A673 (cell line): Measurements from ENCODE around the gene FKBP2. TPM values are rescaled to one million over a fixed set of nuclear protein-coding genes. Genes with fewer than 3 reads are reported as not detected.
A peak's percentile ranks its signal among the peaks of the same experiment; 100 is the strongest.

Experiments
- BruUV-seq: library from RNA; stranded (reverse); fragments of 400-500 nt; replicated peaks from 2 replicates; lab custom pipeline; 2021; lab: Mats Ljungman, UMichigan
- CTCF ChIA-PET: fragments of 300-600 bp; sonication (Branson Sonifier 250); formaldehyde crosslinking; loops from one replicate; lab custom pipeline; 2022; ENCODE audit warnings: antibody characterized with exemption; lab: Charles Lee
- POLR2A ChIA-PET: fragments of 300-600 bp; sonication (Branson Sonifier 250); formaldehyde crosslinking; loops from one replicate; lab custom pipeline; 2022; ENCODE audit warnings: antibody characterized with exemption; ENCODE audit not compliant: low non-redundant PET; lab: Charles Lee
- DNase-seq: peaks from one replicate; pipeline ENCODE4 v3.0.0-alpha.2; 2015; ENCODE audit warnings: low spot score
- H3K27ac ChIP-seq: fragments of 200-600 bp; sonication (generic); 2 replicates; pipeline ENCODE4 v1.5.1; 2016; ENCODE audit warnings: mixed run types, low read depth, mild to moderate bottlenecking, mixed read lengths, antibody characterized with exemption, low read length; ENCODE audit not compliant: poor library complexity, severe bottlenecking
- H3K27me3 ChIP-seq: fragments of 200-600 bp; sonication (generic); replicated peaks from 2 replicates; pipeline ENCODE4 v1.6.1; 2017; ENCODE audit warnings: mixed run types, low read depth, mild to moderate bottlenecking, mixed read lengths, antibody characterized with exemption, low read length; ENCODE audit not compliant: insufficient read depth, poor library complexity
- H3K36me3 ChIP-seq: fragments of 200-600 bp; sonication (generic); 2 replicates; pipeline ENCODE4 v1.6.1; 2016; ENCODE audit warnings: mixed run types, mild to moderate bottlenecking, mixed read lengths, antibody characterized with exemption, low read length; ENCODE audit not compliant: insufficient read depth, poor library complexity, severe bottlenecking
- H3K4me1 ChIP-seq: fragments of 200-600 bp; sonication (generic); 2 replicates; pipeline ENCODE4 v1.6.1; 2017; ENCODE audit warnings: mixed run types, mild to moderate bottlenecking, mixed read lengths, antibody characterized with exemption, low read length; ENCODE audit not compliant: insufficient read depth, poor library complexity, severe bottlenecking
- H3K4me3 ChIP-seq: fragments of 200-600 bp; sonication (generic); 2 replicates; pipeline ENCODE4 v1.5.1; 2016; ENCODE audit warnings: low read depth, mixed run types, mild to moderate bottlenecking, mixed read lengths, low read length; ENCODE audit not compliant: poor library complexity, severe bottlenecking
- H3K9me3 ChIP-seq: fragments of 200-600 bp; sonication (generic); 2 replicates; pipeline ENCODE4 v1.6.1; 2016; ENCODE audit warnings: mixed run types, low read depth, mild to moderate bottlenecking, mixed read lengths, antibody characterized with exemption, low read length; ENCODE audit not compliant: poor library complexity, severe bottlenecking
- CTCF ChIP-seq: fragments of 300-800, 200-600 bp; sonication (generic); conservative IDR thresholded peaks from 2 replicates; pipeline ENCODE4 v1.5.1; 2017; ENCODE audit warnings: low read depth, mild to moderate bottlenecking, antibody characterized with exemption, low read length, moderate library complexity, mixed read lengths
- EZH2 ChIP-seq: fragments of 200-600 bp; sonication (generic); IDR thresholded peaks from 2 replicates; pipeline ENCODE4 v1.6.1; 2017; ENCODE audit warnings: borderline replicate concordance, low read depth, mild to moderate bottlenecking, mixed read lengths, antibody characterized with exemption, low read length; ENCODE audit not compliant: poor library complexity, severe bottlenecking
- intact Hi-C: fragments of 100-400 bp; cut with micrococcal nuclease; formaldehyde crosslinking; loops from one replicate; pipeline ENCODE4 v1.10.0; 2022; ENCODE audit not compliant: unreplicated experiment
- total RNA-seq: library from RNA; stranded (reverse); gene quantifications from 2 replicates; pipeline ENCODE4 v1.2.3, GENCODE V29; 2021

Gene FKBP2
- total RNA-seq, 1 experiment from 2014 or later: 57.5 TPM

DNA sequence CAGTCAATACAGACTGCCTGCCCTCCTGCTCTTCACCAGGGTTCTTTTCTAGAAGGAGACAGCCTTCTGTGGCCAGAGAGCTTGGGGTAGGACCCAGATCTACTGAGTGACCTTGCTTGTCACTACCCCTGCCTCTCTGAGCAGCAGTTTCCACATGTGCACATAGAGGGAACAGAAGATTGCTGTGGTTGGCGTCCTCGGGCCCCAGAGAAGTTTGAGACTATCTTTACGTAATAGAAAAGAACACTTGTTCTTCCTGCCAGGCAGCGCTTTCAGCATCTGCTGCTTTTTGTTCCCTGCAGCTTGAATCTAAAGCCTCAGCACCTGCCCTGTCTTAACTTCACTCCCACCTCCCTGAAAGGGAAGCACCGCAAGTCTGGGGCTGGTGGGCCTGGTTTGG, 1.9 kb upstream of the FKBP2 start:
- H3K36me3 ChIP-seq: peaks cover 24% of the 10 kb centered on the region
- H3K9me3 ChIP-seq: no peaks in the 10 kb centered on the region
- no peaks in the 10 kb centered on the region for H3K27me3 ChIP-seq
- H3K4me3 ChIP-seq: no peak overlapping the region
- H3K4me1 ChIP-seq: peaks cover 10% of the 10 kb centered on the region
- BruUV-seq: no TSS peak
- no peak for DNase-seq
- intact Hi-C loops: no loop called here
- POLR2A ChIA-PET: no interaction called here
- CTCF ChIA-PET: no interaction called here
- peak overlapping the region; percentile 13 for H3K27ac ChIP-seq
- no peak for TF ChIP-seq CTCF
- TF ChIP-seq EZH2: no peak

GRCh38 chr11:64239662-64240434, 1.0 kb upstream of the FKBP2 start:
- BruUV-seq: no TSS peak
- Histone ChIP-seq H3K4me3 (peak overlapping the region; percentile 86), H3K4me1 (peaks cover 13% of the 10 kb centered on the region), H3K27ac (peak overlapping the region; percentile 91), H3K9me3 (no peaks in the 10 kb centered on the region), H3K36me3 (peaks cover 27% of the 10 kb centered on the region), H3K27me3 (no peaks in the 10 kb centered on the region)
- TF ChIP-seq EZH2 (no peak), CTCF (no peak)
- ChIA-PET POLR2A (no interaction called here), CTCF (no interaction called here)
- DNase-seq: no peak
- intact Hi-C loops: loop anchor here (2.0 kb wide), 1 partner anchor 65 kb away; the partner anchor contains the start of gene ESRRA

- Histone ChIP-seq H3K27me3 (no peaks in the 10 kb centered on the region), H3K4me1 (peaks cover 9% of the 10 kb centered on the region), H3K9me3 (no peaks in the 10 kb centered on the region), H3K36me3 (peaks cover 27% of the 10 kb centered on the region), H3K4me3 (peak overlapping the region; percentile 86), H3K27ac (peak overlapping the region; percentile 91)
- DNase-seq: peak; percentile 99
- no peak for TF ChIP-seq CTCF
- no peak for TF ChIP-seq EZH2
- intact Hi-C loops: loop anchor here (2.0 kb wide), 1 partner anchor 64 kb away; the partner anchor contains the start of gene ESRRA
- ChIA-PET CTCF (interaction anchor here (0.6 to 0.8 kb wide), 3 partner anchors 60 to 114 kb away, joined by 3 to 4 read pairs (median 3); no protein-coding TSS in a partner anchor), POLR2A (no interaction called here)
- no TSS peak for BruUV-seq
Measured at GRCh38 chr11:64241241-64241490, 271 bp downstream of the FKBP2 start.
